DND-41 (cell line): ENCODE data around the gene NUP88.

ENCODE experiments used
- ATAC-seq: fragments of 200-7000 bp; cut with Tn5 transposase; 3 replicates; pipeline ENCODE4 v1.9.1; 2021; ENCODE audit warnings: low read depth; ENCODE audit not compliant: insufficient read depth
- DNase-seq: peaks from one replicate; pipeline ENCODE4 v3.0.0-alpha.2; 2020
- H2AFZ ChIP-seq: 2 replicates; pipeline ENCODE4 v1.6.0; 2012; ENCODE audit warnings: low read depth, low read length
- H3K27ac ChIP-seq: 2 replicates; pipeline ENCODE4 v1.5.1; 2012; ENCODE audit warnings: low read length, inconsistent platforms
- H3K27me3 ChIP-seq: fragments of 200-600 bp; sonication (generic); 2 replicates; pipeline ENCODE4 v1.6.0; 2012; ENCODE audit warnings: low read length, mild to moderate bottlenecking, inconsistent platforms; ENCODE audit not compliant: insufficient read depth, poor library complexity
- H3K36me3 ChIP-seq: 2 replicates; pipeline ENCODE4 v1.5.1; 2012; ENCODE audit warnings: low read length, inconsistent platforms; ENCODE audit not compliant: insufficient read depth
- H3K4me1 ChIP-seq: 2 replicates; pipeline ENCODE4 v1.5.1; 2012; ENCODE audit warnings: mild to moderate bottlenecking, low read length; ENCODE audit not compliant: insufficient read depth
- H3K4me2 ChIP-seq: 2 replicates; pipeline ENCODE4 v1.6.0; 2012; ENCODE audit warnings: mild to moderate bottlenecking, moderate library complexity, low read length, inconsistent platforms; ENCODE audit not compliant: insufficient read depth
- H3K4me3 ChIP-seq, 2 experiments: fragments of 200-600 bp in 1 of 2; shearing (Covaris generic) in 1 of 2; 2 replicates each; pipeline ENCODE4 v1.5.1; 2012 to 2016; ENCODE audit warnings: inconsistent platforms in 2 of 2, low read length in 2 of 2, mild to moderate bottlenecking in 2 of 2, low read depth in 1 of 2, moderate library complexity in 1 of 2
- H3K79me2 ChIP-seq: 2 replicates; pipeline ENCODE4 v1.6.0; 2012; ENCODE audit warnings: low read length, inconsistent platforms; ENCODE audit not compliant: insufficient read depth
- H3K9ac ChIP-seq: 2 replicates; pipeline ENCODE4 v1.6.0; 2012; ENCODE audit warnings: low read depth, mild to moderate bottlenecking, inconsistent platforms, low read length, moderate library complexity
- H3K9me3 ChIP-seq: 2 replicates; pipeline ENCODE4 v1.5.1; 2012; ENCODE audit warnings: low read length, moderate library complexity, mild to moderate bottlenecking, inconsistent platforms; ENCODE audit not compliant: insufficient read depth, severe bottlenecking
- H4K20me1 ChIP-seq: 2 replicates; pipeline ENCODE4 v1.6.0; 2012; ENCODE audit warnings: low read length; ENCODE audit not compliant: insufficient read depth
- EZH2 ChIP-seq: IDR thresholded peaks from 3 replicates; pipeline ENCODE4 v1.6.1; 2012; ENCODE audit warnings: borderline replicate concordance, low read depth, mild to moderate bottlenecking, moderate library complexity, low read length, inconsistent platforms; ENCODE audit not compliant: severe bottlenecking
- TF ChIP-seq, protein P1 (sequence below): IDR thresholded peaks from 2 replicates; pipeline ENCODE4 v1.5.1; 2012; ENCODE audit warnings: borderline replicate concordance, low read length, moderate library complexity, mild to moderate bottlenecking; ENCODE audit not compliant: poor library complexity, severe bottlenecking; ENCODE audit errors: extremely low read depth

The NUP88 gene

DNA sequence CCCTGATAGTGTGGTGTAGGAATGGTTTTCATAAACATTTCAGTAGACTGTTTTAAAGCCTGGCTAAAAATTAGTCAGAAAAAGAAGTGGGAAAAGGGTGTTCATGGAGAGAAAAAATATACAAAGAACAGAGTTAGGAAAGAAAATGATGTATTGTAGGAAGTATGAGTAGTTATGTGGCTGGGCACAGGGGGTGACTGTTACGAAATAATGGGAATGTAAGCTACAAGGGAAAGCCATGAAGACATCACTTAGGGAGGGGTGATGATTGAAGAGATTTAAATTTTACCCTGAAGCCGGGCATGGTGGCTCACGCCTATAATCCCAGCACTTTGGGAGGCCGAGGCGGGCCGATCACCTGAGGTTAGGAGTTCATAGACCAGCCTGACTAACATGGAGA is 55.3 kb downstream of the NUP88 start:
- H3K4me1 ChIP-seq, result no peaks in the 10 kb centered on the region
- no peak overlapping the region for H2AFZ ChIP-seq
- H3K4me2 ChIP-seq, result no peak overlapping the region
- H3K4me3 ChIP-seq, result no peak overlapping the region
- TF ChIP-seq, protein P1, sequence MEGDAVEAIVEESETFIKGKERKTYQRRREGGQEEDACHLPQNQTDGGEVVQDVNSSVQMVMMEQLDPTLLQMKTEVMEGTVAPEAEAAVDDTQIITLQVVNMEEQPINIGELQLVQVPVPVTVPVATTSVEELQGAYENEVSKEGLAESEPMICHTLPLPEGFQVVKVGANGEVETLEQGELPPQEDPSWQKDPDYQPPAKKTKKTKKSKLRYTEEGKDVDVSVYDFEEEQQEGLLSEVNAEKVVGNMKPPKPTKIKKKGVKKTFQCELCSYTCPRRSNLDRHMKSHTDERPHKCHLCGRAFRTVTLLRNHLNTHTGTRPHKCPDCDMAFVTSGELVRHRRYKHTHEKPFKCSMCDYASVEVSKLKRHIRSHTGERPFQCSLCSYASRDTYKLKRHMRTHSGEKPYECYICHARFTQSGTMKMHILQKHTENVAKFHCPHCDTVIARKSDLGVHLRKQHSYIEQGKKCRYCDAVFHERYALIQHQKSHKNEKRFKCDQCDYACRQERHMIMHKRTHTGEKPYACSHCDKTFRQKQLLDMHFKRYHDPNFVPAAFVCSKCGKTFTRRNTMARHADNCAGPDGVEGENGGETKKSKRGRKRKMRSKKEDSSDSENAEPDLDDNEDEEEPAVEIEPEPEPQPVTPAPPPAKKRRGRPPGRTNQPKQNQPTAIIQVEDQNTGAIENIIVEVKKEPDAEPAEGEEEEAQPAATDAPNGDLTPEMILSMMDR, result no peak
- no peak for TF ChIP-seq EZH2
- H3K9ac ChIP-seq, result no peak overlapping the region
- no peaks in the 10 kb centered on the region; the same call in 1 of the 2 replicates for H4K20me1 ChIP-seq
- ATAC-seq (no peak), DNase-seq (no peak)
- no peaks in the 10 kb centered on the region for H3K79me2 ChIP-seq
- no peaks in the 10 kb centered on the region for H3K9me3 ChIP-seq
- H3K36me3 ChIP-seq, result peaks cover 73% of the 10 kb centered on the region
- no peaks in the 10 kb centered on the region for H3K27me3 ChIP-seq
- H3K27ac ChIP-seq, result no peak overlapping the region

DNA sequence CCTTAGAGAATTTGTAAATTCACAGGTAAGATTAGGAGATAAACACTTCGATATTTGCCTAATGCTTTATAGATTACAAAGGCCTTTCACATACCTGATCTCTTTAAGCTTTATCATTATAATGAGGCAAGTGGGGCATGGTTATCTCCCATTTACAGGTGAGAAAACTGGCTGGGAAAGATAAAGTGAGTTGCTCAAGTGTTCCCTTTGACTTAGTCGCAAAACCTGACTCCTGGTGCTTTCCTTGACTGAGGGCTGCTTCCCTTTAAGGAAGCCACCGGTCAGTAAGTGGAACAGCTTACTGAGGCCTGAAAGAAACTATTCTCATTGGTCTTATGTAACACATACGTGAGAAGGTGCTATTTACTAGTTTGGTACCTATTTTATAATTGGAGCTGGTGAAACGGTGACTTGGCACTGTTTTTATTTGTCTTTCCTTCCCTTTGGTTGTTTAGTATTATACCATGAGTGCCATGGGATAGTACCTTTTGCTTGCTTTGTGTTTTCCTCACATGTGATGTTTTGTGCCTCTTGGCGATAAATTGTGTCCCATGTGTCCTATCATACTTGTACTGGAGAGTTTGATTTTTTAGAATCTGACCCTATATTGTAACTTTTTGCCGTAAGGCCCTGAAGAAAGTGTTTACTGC is 57.2 kb downstream of the NUP88 start:
- Histone ChIP-seq H3K4me3 (no peak overlapping the region), H3K27ac (no peak overlapping the region), H3K79me2 (no peaks in the 10 kb centered on the region), H3K4me1 (no peaks in the 10 kb centered on the region), H4K20me1 (no peaks in the 10 kb centered on the region; the same call in 1 of the 2 replicates), H3K9ac (no peak overlapping the region), H3K9me3 (no peaks in the 10 kb centered on the region), H3K27me3 (no peaks in the 10 kb centered on the region), H3K36me3 (peaks cover 76% of the 10 kb centered on the region), H3K4me2 (no peak overlapping the region), H2AFZ (no peak overlapping the region)
- TF ChIP-seq, protein P1, result no peak
- no peak for TF ChIP-seq EZH2
- ATAC-seq (no peak), DNase-seq (no peak)

DNA sequence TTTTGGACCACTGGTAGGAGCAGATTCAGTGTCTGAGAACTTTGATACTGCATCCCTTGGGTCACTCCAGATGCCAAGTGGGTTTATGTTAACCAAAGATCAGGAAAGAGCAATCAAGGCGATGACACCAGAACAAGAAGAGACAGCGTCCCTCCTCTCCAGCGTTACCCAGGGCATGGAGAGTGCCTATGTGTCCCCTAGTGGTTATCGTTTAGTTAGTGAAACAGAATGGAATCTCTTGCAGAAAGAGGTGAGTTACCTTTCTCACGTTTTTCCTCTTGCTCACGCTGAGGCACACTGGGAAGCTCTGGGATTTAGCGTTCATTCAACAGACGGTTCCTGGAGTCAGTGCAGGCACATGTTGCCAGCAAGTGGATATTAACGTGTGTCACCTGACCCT is 58.0 kb downstream of the NUP88 start:
- peaks cover 80% of the 10 kb centered on the region for H3K36me3 ChIP-seq
- DNase-seq (no peak), ATAC-seq (no peak)
- no peak overlapping the region for H3K4me2 ChIP-seq
- no peak overlapping the region for H3K9ac ChIP-seq
- no peak overlapping the region for H3K4me3 ChIP-seq
- no peaks in the 10 kb centered on the region for H3K27me3 ChIP-seq
- no peaks in the 10 kb centered on the region; the same call in 1 of the 2 replicates for H4K20me1 ChIP-seq
- no peaks in the 10 kb centered on the region for H3K4me1 ChIP-seq
- no peak overlapping the region for H3K27ac ChIP-seq
- H3K79me2 ChIP-seq, result no peaks in the 10 kb centered on the region
- H3K9me3 ChIP-seq, result no peaks in the 10 kb centered on the region
- H2AFZ ChIP-seq, result no peak overlapping the region
- no peak for TF ChIP-seq EZH2
- TF ChIP-seq, protein P1, result no peak
